ENCODE results near the gene CHST13.

CHST13 gene

GRCh38 chr3:126523745-126524428 is at the start of gene CHST13:
Gene CHST13 (plus strand): TSS chr3:126524155. CDS start chr3:126524333, 178 bp downstream.
- no peak for DNase-seq (ENCODE audit: low read depth, low spot score)

- DNase-seq (ENCODE audit: low read depth, low spot score) = no peak
Observed at GRCh38 chr3:126474498-126475412, 49.2 kb upstream of the CHST13 start.

GRCh38 chr3:126475413-126476114 is 48.4 kb upstream of the CHST13 start, which contains the start of gene ZXDC:
Gene ZXDC (minus strand): TSS chr3:126475891. CDS start chr3:126475865, 26 bp downstream.
- DNase-seq (ENCODE audit: low read depth, low spot score) = no peak

- DNase-seq (ENCODE audit: low read depth, low spot score) = no peak
Observed at GRCh38 chr3:126476166-126477060, 47.5 kb upstream of the CHST13 start.

GRCh38 chr3:126477061-126477380 is 46.9 kb upstream of the CHST13 start:
- no peak for DNase-seq (ENCODE audit: low read depth, low spot score)

GRCh38 chr3:126478581-126479310 is 45.2 kb upstream of the CHST13 start:
- DNase-seq (ENCODE audit: low read depth, low spot score) = no peak

GRCh38 chr3:126479642-126480041 is 44.3 kb upstream of the CHST13 start:
- DNase-seq (ENCODE audit: low read depth, low spot score) = no peak

GRCh38 chr3:126480206-126480605 is 43.7 kb upstream of the CHST13 start:
- no peak for DNase-seq (ENCODE audit: low read depth, low spot score)

GRCh38 chr3:126480861-126481260 is 43.1 kb upstream of the CHST13 start:
- no peak for DNase-seq (ENCODE audit: low read depth, low spot score)

GRCh38 chr3:126481808-126482502 is 42.0 kb upstream of the CHST13 start:
- DNase-seq (ENCODE audit: low read depth, low spot score) = no peak

- DNase-seq (ENCODE audit: low read depth, low spot score) = no peak
Observed at GRCh38 chr3:126482503-126483255, 41.3 kb upstream of the CHST13 start.

GRCh38 chr3:126483321-126483761 is 40.6 kb upstream of the CHST13 start:
- no peak for DNase-seq (ENCODE audit: low read depth, low spot score)

GRCh38 chr3:126484148-126484547 is 39.8 kb upstream of the CHST13 start:
- no peak for DNase-seq (ENCODE audit: low read depth, low spot score)

- DNase-seq (ENCODE audit: low read depth, low spot score) = no peak
Observed at GRCh38 chr3:126484662-126485061, 39.3 kb upstream of the CHST13 start.

GRCh38 chr3:126485176-126485897 is 38.6 kb upstream of the CHST13 start:
- no peak for DNase-seq (ENCODE audit: low read depth, low spot score)

GRCh38 chr3:126485956-126486355 is 38.0 kb upstream of the CHST13 start:
- DNase-seq (ENCODE audit: low read depth, low spot score) = no peak

- no peak for DNase-seq (ENCODE audit: low read depth, low spot score)
Observed at GRCh38 chr3:126486360-126486847, 37.6 kb upstream of the CHST13 start.

GRCh38 chr3:126487151-126487771 is 36.7 kb upstream of the CHST13 start:
- no peak for DNase-seq (ENCODE audit: low read depth, low spot score)
